NCI-H2227 treated with DMSO at 0.1 percent for 48 hours (cell line): Measurements from ENCODE around the gene DMD.

Experiments
- DNase-seq: peaks from one replicate; lab custom pipeline; 2025; lab: John Stamatoyannopoulos, UW

Gene DMD

DNA sequence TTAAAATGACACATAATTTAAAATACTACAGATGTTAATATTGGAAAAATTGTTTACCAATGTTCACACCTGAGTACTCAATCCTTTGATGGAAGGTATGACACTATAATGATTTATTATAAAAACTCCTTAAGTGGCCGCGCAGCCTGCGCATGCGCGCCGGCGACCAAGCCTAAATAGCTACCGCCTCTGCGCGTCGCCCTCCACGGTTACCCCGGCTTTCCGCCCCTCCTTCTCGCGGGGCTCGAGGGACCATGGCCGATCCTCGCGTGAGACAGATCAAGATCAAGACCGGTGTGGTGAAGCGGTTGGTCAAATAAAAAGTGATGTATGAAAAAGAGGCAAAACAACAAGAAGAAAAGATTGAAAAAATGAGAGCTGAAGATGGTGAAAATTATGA is 170.2 kb downstream of the DMD start:
- DNase-seq: no peak

DNA sequence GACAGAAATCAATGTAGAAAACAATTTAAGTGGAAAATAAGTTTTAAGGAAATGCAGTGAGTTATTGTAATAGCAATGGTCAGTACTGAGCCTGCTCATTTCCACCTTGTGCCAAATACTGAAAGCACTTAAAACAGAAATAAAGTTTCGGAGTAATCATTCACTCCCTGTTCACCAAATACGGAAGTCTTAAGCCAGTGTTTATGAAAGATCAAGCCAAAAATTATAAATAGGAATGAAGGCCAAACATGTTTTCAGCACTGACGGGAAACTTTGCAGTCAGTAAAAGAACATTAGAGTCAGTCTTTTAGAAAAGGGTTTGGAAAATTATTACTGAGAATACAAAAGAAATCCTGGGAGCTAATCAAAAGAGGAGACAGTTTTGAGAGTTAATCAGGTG is 178.6 kb downstream of the DMD start:
- no peak for DNase-seq

DNA sequence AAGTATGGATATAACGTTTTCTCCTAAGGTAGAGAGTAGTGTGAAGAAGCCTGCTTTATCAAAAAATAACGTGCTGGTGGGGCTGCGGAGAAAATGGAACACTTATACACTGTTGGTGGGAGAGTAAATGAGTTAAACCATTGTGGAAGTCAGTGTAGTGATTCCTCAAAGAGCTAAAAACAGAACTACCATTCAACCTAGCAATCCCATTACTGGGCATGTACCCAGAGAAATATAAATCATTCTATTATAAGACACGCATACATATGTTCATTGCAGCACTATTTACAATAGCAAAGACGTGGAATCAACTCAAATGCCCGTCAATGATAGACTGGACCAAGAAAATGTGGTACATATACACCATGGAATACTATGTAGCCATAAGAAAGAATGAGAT is 196.4 kb downstream of the DMD start:
- DNase-seq: no peak

DNA sequence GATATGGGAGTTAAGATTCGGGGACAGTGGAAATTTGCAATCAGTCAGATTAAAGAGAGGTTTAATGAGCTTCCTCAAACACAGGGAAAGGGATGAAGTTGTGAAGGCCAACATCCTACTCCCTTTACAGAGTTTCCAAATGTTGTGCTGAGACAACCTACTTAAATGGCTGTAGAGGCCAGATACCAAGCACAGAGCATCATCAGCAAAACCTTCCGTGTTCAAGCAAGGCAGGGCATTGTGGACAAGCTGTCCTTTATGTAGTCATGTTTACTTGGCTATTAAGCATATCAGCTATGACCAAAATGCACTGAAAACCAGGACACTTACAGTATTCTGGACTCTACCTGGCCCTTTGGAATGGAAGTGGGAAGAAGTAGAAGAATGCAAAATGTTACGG is 197.3 kb downstream of the DMD start:
- DNase-seq: no peak

DNA sequence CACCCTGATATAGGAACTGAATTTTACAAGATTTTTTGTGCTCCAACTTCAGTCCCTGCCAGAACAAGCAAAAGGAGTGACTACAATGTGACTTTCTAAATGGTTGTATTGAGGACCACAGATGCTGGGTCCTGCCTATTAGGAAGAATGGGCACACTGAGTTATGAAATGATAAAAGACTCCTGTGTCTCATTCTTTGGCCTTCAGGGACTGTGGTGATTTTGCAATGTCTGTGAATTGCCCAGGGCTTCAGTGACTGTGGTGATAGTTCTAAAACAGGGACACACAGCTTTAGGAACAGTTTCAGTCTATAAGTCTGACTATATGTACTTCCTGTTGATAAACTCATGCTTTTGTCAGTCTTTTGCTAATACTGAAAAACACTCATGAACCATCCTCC is 210.2 kb downstream of the DMD start:
- no peak for DNase-seq

DNA sequence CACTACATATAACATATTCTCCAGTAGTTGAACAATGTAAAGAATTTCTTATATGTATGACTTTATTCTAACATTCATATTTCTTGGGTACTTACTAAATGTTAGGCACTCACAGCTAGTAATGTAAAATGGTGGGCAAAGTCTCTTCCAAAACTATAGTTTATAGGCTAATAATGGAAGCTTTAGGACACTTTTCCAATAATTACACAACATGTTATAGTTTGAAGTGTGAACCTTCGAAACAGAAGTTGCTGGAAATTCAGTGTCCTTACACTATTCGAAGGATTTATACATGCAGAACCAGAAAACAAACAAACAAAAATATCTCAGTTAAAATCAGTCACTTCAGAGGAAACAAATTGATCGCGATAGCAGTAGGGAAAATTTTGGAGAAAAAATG is 212.6 kb downstream of the DMD start:
- no peak for DNase-seq

DNA sequence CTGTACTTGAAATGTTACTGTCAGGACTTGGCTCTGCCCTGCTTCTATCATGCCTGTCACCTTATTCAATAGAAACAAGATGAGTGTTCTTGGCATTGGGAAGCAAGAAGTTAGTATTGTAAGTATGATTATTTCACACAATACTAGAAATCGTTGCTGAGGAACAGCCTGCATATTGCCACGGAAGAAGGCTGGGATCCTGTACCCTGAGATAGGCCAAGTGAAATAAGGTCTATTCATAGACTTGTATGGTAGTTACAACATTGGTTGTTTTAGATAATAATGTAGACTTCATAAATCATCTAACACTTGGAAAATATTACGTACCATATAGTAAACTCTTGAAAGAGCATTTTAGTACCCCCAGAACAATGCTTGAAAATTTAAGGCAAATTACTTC is 215.9 kb downstream of the DMD start:
- no peak for DNase-seq

DNA sequence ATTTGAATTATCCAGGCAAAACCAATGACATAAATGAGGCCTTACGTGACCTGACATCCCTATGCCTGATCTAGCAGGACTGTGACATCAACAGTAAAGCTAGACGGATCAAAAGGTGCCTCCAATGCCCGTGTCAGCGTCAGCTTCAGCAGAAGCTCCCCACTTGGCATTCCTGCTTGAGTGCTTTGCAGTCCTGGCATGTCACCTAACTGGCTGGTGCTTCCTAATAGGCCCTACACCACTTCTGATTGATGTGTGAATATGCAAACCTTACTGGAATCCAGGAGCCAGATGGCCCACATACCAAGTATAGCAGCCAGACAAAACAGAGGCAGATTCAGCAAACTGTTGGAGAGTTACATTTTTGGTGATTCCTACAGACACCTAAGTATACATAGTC is 224.2 kb downstream of the DMD start:
- no peak for DNase-seq

DNA sequence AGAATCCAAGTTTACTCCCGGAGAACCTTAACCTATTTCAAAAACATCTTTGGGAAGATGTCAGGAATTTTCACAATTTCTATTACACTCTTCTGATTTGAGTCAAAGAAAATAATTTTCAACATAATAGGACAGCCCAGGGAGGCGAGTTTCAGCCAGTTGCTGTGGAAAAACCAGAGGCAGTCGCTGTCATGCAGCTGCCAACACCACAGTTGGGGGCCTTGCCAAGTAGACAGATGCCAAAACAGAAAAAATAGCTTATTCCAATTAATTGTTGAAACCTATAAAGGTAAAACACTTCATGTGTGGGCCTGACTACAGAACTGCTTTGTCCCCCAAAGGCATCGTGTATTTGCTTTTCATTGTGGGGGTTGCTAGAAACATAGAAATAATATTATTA is 225.8 kb downstream of the DMD start:
- no peak for DNase-seq

DNA sequence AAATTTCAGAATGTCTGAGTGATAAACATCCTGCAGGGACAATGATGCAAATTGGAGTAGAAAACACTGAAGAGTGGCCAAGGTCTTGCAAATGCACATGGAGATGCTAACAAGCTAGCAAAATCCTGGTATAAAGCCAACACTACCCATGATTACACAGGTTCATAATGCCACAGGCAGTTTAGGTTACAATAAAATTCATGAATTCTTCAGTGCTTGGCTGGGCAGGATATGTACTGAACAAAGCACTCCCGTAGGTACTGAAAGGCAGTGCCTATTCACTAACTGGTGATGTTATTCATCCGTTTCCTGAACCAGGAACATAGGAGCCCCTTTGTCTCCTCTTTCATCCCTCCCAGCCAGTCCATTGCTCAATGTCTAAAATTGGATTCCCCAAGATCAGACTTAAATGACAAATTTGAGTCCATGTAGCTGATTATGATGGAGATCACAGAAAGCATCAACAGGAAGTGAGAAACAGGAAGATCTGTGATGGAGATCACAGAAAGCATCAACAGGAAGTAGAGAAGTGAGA is 244.5 kb downstream of the DMD start:
- no peak for DNase-seq

DNA sequence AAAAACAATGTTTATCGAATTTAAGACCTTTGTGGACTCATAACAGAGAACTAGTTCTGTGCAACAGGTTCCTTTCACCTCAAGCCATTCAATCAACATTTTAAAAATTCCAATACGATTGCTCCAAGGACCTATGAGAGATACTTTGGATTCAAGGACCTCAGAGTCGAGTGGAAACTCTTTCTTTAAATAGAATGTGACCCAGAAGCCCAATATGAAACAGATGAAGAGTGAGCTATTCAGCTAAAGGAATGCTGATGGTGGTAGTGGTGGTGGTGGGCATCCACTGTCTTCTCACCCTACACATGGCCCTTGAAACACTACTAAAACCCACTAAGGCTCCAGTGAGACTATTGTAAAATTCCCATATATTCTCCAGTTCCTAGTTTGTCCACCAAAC is 257.2 kb downstream of the DMD start:
- no peak for DNase-seq

DNA sequence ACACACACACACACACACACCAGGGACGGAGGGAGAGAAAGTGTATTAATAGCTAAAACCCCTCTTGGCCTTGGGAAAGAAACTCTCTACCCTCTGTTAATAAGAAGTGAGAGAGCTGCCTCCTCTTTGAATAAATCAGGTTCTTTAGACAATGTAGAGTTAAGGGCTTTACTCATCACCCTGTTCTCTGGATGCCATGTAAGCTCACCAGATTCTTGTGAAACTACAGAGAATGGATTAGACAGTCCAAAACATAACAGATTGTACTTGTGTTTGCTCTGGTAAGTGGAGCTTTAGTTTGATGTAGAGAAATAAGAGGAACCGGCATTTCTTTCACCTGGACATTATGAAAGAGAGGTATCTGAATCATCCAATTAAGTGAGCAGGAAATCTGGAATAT is 263.2 kb downstream of the DMD start:
- no peak for DNase-seq

DNA sequence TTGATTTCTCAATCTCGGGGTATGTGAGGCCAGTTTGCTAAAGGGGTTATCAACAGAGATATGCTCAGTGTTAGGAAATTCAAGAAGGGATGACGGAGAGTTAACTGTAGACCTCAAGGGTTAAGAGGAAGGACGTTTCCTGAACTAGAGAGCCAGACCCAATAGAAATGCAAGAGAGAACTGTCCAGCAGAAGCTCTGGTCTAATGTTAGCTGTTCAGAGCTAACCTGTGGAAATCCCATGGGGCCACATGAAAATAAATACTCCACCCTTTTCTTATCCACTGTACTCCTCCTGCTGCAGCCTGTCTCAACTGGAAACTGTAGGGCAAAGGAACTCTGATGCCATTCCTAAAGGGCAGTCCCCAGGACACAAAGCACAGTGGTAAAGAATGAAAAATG is 274.3 kb downstream of the DMD start:
- no peak for DNase-seq

DNA sequence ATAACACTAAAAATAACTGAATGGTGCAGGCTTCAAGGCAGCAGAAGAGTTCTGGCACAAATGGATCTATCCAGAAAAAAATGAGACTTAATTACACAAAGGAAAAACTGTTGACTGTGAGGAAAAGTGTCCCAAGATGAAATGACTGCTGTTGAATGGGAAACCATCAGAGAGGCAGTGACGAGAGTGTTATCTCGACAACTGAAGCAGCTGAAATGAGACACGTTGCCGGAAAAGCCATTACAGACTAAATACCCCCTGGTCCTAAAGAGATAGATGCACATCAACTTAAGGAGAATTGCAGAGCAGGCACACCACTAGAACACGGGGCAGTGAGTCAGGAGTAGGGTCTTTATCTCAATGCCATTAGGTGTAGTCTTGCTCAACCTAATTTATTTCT is 277.8 kb downstream of the DMD start:
- no peak for DNase-seq

DNA sequence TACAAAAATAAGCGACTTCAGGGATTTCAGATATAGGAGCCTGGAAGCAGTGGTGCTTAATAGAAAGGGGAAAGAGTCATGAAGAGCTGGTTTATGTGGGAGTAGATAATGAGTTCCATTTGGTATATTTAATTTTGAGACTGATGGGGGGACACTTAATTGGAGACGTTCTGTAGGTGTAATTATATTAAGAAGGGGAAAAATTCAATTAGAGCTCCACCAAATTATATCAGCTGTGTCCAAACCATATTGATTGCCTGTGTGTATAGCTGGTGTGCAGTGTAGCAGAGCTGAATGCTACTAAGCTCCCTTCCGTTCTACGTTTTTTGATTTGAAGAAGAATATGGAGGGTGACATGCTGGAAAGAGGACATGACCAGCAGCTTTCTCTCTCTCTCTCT is 282.3 kb downstream of the DMD start:
- no peak for DNase-seq

DNA sequence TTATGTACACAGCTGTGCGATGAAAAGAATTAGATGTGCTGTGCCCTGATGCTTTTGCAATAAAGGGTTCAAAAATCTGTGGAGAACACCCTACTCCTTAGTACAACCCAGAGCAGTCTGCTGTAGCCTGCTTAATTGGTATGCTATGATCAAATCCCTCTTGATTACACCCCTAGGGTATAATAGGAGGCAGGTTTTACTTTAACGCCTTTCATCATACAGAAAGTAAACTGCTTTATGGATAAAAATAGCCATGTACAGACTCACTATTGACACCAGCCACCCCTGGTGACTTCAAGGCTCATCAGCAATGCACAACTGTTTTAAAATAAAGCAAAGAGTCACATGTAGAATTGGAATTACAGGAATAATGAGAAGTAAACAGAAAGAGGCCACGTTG is 315.3 kb downstream of the DMD start:
- no peak for DNase-seq

DNA sequence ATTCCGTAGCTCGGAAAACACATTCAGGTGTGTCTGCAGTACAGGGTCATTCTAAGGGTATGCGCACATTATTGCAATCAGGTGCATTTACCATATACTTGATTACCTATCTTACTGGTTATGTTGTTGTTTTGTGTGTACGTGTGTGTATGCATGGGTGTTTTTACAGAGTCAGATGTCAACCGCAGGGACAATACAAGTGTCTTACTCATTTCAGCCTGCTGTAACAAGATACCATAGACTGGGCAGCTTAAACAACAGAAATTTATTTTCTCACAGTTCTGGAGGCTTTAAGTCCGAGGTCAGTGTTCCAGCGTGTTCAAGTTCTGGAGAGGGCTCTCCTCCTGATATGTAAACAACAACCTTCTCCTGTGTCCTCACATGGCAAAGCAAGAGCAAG is 316.7 kb downstream of the DMD start:
- no peak for DNase-seq

DNA sequence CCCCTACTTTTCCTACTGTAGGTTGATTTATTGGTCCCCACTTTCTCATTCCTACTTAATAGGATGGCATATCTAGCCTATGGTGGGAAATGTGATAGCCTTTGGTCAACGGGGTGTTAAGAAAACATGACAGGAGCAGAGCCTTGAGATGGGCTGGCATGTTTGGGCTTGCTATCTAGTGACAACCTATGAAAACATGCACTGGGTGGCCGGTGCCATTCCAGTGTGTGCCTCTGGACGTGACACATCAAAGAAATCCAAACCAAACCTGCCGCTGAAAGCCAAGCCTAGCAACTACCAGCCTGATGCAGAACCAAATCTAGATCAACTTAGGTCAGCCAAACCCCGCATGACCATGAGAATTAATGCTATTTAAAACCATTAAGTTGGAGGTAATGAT is 317.6 kb downstream of the DMD start:
- DNase-seq: no peak

DNA sequence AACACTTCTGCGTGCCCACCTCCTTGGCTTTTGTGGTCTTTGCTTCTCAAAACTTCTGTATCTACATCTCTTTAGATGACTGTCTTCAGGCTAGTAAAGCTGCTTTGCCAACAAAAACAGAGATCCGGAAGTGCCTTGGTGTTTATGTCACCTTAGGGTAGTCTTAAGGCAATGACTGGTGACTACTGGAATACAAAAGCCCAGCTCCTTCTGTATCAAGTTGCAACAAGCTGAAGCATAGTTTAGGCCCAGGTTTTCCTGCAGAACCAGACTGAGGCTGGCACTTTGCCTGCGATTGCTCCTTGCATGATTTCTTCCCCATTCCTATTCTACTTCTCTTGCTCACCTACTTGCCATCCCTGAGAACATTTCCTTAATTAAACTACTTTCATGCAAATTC is 333.8 kb downstream of the DMD start:
- DNase-seq: no peak

DNA sequence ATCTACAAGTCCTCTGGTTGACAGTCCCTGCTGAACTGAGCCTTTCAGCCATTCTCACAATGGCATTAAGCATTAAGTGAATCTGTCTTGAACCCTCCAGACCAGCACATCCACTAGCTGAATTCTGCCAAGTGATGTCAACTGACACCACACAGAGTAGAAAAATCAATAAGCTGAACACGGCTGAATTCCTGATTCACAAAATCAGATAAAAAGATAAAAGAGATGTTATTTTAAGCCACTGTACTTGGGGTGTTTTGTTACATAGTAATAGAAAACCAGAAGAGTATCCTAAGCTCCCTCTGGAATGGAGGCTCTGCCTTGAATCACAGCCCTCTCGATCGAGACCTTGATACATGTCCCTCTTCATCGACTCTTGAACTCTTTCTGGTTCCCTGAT is 336.5 kb downstream of the DMD start:
- DNase-seq: no peak

DNA sequence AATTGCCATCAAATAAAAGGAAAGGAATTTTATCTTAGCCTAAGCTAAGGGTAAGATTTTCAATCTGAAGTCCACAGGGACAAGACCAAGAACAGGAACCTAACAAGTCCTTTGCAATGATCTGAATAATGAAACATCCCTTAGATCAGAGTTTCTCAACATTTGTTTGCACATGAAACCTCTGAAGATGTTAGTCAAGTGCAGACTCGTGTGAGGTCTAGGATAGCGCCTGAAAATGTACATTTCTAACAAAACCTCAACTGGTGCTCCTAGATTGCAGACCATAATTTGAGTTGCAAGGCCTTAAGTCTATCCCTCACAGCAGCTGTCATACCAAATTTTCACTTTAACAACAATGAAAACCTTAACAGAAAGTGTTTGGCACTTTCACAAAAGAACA is 337.6 kb downstream of the DMD start:
- no peak for DNase-seq

DNA sequence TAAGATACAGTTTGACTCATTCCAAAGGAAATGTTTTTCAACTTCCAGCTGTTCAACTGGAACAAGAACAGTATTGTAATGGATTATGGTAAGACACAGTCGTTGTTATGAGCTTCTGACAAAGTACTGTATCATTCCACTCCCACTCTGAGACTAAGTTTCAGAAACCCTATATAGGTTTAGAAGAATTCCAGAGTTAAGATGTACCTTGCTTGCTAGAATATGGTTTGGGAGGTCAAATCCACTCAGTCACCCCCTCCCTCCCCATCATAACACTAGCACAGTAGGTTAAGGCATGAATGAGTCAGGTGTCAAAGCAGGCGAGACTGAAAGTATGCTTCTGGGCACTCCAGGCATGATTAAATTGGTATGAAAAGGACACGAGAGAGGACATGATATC is 339.7 kb downstream of the DMD start:
- no peak for DNase-seq

DNA sequence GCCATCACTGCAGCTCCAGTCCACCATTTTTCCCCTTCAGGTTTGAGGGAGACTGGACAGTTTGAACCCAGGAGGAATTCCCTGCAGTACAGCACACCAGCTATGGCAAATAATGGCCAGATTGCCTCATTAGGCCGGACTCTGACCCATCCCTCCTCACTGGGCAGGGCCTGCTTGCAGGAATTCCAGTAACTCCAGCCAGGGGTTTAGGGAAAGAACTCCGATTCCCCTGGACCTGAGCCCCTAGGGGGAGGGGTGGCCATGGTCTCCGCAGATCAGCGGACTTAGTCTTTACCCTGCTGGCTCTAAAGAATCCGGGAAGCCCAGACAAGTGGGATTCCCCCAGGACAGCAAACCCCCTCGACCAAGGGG is 342.8 kb downstream of the DMD start:
- DNase-seq: no peak

DNA sequence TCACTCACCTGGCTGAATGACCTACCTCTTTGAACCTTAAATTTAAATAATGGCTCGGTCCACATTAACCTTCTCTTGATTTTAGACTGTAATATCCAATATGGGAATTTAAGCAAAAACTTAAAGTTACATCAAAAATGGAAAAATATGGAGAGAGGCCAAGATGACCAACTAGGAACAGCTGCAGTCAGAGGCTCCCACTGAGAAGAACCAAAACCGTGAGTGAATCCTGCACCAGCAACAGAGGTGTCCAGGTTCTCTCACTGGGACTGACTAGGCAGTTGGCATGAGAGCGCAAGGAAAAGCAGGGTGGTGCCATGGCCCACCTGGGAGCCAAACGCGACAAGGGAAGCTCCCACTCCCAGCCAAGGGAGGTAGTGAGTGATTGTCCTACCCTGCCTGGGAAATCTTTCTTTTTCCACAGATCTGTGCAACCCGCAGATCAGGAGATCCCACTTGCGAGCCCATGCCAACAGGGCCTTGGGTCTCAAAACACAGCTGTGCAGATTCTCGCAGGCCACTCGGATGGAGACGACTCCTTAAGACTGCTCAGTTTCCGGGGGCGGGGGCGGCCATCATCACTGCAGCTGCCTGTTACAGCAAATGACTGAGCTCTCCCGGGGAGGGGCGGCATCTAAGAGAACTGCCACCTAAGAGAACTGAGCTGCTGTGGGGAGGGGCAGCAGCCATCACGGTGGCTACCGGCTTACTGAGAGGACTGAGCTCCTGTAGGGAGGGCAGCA is 343.4 kb downstream of the DMD start:
- DNase-seq: no peak

DNA sequence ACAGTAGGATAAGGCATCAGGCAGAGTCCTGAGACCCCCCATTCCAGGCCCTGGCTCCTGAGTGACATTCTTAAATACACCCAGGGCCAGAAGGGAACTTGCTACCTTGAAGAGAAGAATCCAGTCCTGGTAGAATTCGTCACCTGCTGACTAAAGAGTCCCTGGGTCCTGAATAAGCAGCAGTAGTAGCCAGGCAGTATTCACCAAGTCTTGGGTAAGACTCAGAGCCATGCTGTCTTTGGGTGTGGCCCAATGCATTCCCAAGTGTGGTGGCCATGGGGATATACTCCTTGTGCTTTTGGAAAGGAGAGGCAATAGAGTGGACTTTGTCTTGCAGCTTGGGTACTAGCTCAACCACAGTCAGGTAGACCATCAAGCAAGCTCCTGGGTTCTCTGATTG is 359.1 kb downstream of the DMD start:
- DNase-seq: no peak
